Loucy (cell line): Measurements from ENCODE around the gene BMX.

Experiments
- CTCF ChIP-seq: fragments of 200-600 bp; sonication (generic); conservative IDR thresholded peaks from 2 replicates; pipeline ENCODE4 v1.5.1; 2014; ENCODE audit warnings: mild to moderate bottlenecking, antibody characterized with exemption, low read length
- EZH2phosphoT487 ChIP-seq: fragments of 200-600 bp; IDR thresholded peaks from 2 replicates; pipeline ENCODE4 v1.6.1; 2018; ENCODE audit warnings: antibody characterized with exemption, mild to moderate bottlenecking, moderate library complexity, borderline replicate concordance

DNA sequence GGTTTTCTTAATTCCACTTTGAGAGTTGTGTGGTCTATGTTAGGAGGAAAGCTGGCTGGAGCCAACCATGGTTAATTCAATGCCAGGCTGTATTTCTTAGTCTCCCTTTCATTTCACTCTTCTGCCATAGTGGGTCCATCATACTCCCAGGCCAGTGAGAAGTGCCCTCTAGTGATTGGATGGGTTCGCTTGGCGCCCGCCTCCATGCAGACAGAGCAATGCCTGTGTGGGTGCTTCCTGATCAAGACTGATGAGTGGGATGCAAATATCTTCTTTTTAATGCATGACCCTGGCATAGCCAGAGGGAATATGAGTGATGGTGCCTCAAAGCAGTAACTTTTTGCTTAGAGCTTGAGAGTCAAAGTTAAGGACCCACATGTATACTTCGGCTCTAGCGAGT, 6.4 kb downstream of the BMX start:
- TF ChIP-seq CTCF (no peak), EZH2phosphoT487 (no peak)
